Gastroesophageal sphincter (tissue), 4 donors: Measurements from ENCODE around the gene DIP2C. TPM values are rescaled to one million over a fixed set of nuclear protein-coding genes. Genes with fewer than 3 reads are reported as not detected.

Experiments used
- ATAC-seq: fragments of 150-250 bp; one replicate; pipeline ENCODE4 v1.9.1; 2016; ENCODE audit warnings: mild to moderate bottlenecking, moderate library complexity
- H3K27ac ChIP-seq, 4 donors: fragments of 200-600 bp; sonication (generic) in 3 of 4; 1 replicate in 3 of 4; 2 replicates in 1 of 4; pipeline ENCODE4 v1.5.1; 2016 to 2019
- H3K27me3 ChIP-seq: fragments of 200-600 bp; sonication (generic); one replicate; pipeline ENCODE4 v1.5.1; 2019
- H3K36me3 ChIP-seq, 2 donors: fragments of 200-600 bp; sonication (generic); one replicate each; pipeline ENCODE4 v1.5.1; 2019; ENCODE audit warnings: control low read depth in 1 of 2
- H3K4me1 ChIP-seq, 3 donors: fragments of 200-600 bp; sonication (generic); 1 replicate in 2 of 3; 2 replicates in 1 of 3; pipeline ENCODE4 v1.5.1; 2016 to 2019; ENCODE audit warnings: control low read depth in 2 of 3
- H3K4me3 ChIP-seq, 2 donors: fragments of 200-600 bp; sonication (generic); one replicate each; pipeline ENCODE4 v1.5.1; 2019; ENCODE audit warnings: mild to moderate bottlenecking in 1 of 2, moderate library complexity in 1 of 2
- H3K9me3 ChIP-seq, 3 donors: fragments of 200-600 bp; sonication (generic); one replicate each; pipeline ENCODE4 v1.5.1; 2017 to 2019; ENCODE audit warnings: control low read depth in 2 of 3
- EP300 ChIP-seq: sonication (generic); formaldehyde crosslinking; IDR thresholded peaks from one replicate; pipeline ENCODE4 v1.6.1; 2017; ENCODE audit warnings: antibody characterized with exemption, mild to moderate bottlenecking
- POLR2A ChIP-seq, 2 donors: fragments of 450-650 bp; IDR thresholded peaks; one replicate each; pipeline ENCODE4 v1.6.1; 2017; ENCODE audit warnings: antibody characterized with exemption in 2 of 2, mild to moderate bottlenecking in 2 of 2, moderate library complexity in 1 of 2
- POLR2AphosphoS5 ChIP-seq: sonication (generic); formaldehyde crosslinking; IDR thresholded peaks from one replicate; pipeline ENCODE4 v1.6.1; 2017; ENCODE audit warnings: antibody characterized with exemption
- WGBS, 2 donors: methylation state at CpG; one replicate each; pipeline ENCODE4 v1.1.5; 2018; ENCODE audit warnings: low coverage in 1 of 2; 5-methylcytosine and 5-hydroxymethylcytosine counted together
- total RNA-seq, 4 donors: library from RNA; depleted of rRNA; stranded (reverse); fragments of >200 nt; gene quantifications; one replicate each; pipeline ENCODE4 v1.1.0, GENCODE V29; 2016
- TF ChIP-seq, protein P1 (sequence below), 4 experiments: fragments of 200-600 bp in 2 of 4; fragments of 450-650 bp in 2 of 4; sonication (generic) in 1 of 4; IDR thresholded peaks; one replicate each; pipeline ENCODE4 v1.5.1; 2017 to 2019; ENCODE audit warnings: antibody characterized with exemption in 4 of 4, mild to moderate bottlenecking in 2 of 4, moderate library complexity in 2 of 4

Gene DIP2C
- total RNA-seq, 4 donors from 2014 or later, result 40.8 to 73.8 (median 47.7) TPM

DNA sequence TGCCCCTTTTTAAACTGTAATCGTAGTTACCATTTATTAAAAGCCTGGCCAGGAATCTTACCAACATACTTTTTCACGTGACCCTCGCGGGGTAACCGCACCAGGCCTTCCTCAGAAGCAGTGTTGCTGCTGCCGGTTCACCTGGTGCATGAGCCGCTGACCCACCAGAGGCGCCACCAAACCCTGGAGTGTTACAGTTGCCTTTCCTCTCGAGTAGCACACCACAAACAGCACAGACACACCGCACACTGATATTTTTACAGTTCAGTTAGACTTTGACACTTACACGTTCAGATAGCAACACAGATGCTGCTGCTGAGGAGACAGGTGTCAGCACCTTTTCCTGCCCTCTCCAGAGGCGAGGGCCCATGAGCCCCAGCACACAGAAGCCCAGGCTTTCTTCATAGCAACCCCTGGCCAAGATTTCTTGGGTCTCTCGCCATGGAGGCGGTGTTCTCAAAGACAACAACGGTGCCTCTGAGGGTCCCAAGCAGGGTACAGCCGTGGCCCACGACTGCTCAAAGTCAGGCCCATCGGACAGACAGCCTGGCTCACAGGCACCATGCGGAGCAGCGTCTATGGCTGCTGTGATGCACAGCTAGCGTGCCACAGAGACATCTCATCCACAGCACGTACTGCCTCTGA lies 123.1 kb downstream of the DIP2C start:
- peak overlapping the region in 1 of 4 donors; percentile 2 for H3K27ac ChIP-seq
- H3K4me3 ChIP-seq, result no peak overlapping the region
- H3K4me1 ChIP-seq, result peaks cover 0 to 72% (median 3%) of the 10 kb centered on the region in 3 donors
- peaks cover 0 to 12% (median 0%) of the 10 kb centered on the region in 3 donors for H3K9me3 ChIP-seq
- TF ChIP-seq, protein P1, sequence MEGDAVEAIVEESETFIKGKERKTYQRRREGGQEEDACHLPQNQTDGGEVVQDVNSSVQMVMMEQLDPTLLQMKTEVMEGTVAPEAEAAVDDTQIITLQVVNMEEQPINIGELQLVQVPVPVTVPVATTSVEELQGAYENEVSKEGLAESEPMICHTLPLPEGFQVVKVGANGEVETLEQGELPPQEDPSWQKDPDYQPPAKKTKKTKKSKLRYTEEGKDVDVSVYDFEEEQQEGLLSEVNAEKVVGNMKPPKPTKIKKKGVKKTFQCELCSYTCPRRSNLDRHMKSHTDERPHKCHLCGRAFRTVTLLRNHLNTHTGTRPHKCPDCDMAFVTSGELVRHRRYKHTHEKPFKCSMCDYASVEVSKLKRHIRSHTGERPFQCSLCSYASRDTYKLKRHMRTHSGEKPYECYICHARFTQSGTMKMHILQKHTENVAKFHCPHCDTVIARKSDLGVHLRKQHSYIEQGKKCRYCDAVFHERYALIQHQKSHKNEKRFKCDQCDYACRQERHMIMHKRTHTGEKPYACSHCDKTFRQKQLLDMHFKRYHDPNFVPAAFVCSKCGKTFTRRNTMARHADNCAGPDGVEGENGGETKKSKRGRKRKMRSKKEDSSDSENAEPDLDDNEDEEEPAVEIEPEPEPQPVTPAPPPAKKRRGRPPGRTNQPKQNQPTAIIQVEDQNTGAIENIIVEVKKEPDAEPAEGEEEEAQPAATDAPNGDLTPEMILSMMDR (IDR thresholded peaks at IDR 0.05), result no peak
- TF ChIP-seq POLR2AphosphoS5 (no peak), POLR2A (IDR thresholded peaks at IDR 0.05) (no peak), EP300 (no peak)
- H3K27me3 ChIP-seq, result no peaks in the 10 kb centered on the region
- H3K36me3 ChIP-seq, result no peaks in the 10 kb centered on the region
- ATAC-seq, result no peak
- WGBS, 2 donors, result 75 to 95% methylated on average over 8 to 11 of the region's 22 CpGs

DNA sequence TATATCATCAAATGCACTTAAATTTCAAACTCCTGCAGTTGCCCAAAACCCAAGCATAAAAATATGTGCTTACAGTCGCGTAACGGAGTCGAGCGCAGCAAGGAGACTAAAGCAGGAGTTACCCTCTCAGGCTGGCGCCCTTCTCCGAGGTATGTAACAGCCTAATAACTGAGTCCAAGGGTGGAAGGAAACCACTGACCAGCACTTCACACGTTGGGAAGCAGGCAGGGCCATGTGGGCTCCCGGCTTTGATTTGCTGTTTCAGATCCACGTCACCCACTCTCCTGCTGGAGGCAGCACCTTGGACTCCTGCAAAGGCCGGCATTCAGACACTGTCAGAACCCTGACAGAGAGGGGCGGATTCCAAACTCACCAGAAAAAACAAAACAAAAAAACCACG lies 123.8 kb downstream of the DIP2C start:
- TF ChIP-seq POLR2A (IDR thresholded peaks at IDR 0.05), result no peak
- Histone ChIP-seq H3K27ac (no peak overlapping the region), H3K36me3 (no peaks in the 10 kb centered on the region), H3K4me3 (no peak overlapping the region), H3K27me3 (no peaks in the 10 kb centered on the region), H3K9me3 (peaks cover 0 to 12% (median 0%) of the 10 kb centered on the region in 3 donors), H3K4me1 (peaks cover 0 to 72% (median 3%) of the 10 kb centered on the region in 3 donors)
- WGBS, 2 donors, result 51 to 75% methylated on average over 3 to 13 of the region's 13 CpGs
- ATAC-seq, result no peak

DNA sequence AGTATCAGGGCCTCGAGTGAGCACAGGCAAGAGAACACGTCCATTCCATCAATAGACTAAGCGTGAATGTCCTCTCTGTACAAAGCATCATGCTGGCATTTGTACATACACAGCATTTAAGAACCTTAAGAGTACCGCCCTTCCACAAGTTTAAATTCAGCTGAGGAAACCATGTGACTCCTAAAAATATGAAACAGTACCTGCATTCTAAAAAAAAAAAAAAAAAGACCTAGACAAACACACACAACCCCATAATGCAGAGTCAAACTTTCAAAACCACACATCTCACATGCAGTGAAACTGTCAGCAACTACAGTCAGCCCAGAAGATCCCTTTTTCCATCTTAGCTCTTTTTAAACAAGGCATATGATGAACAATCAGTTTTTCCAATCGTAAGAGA lies 124.3 kb downstream of the DIP2C start:
- Histone ChIP-seq H3K4me3 (no peak overlapping the region), H3K4me1 (peaks cover 0 to 70% (median 3%) of the 10 kb centered on the region in 3 donors), H3K36me3 (no peaks in the 10 kb centered on the region), H3K27me3 (no peaks in the 10 kb centered on the region), H3K9me3 (peaks cover 0 to 11% (median 0%) of the 10 kb centered on the region in 3 donors), H3K27ac (no peak overlapping the region)
- 81 to 97% methylated on average over 4 to 5 of the region's 5 CpGs for WGBS, 2 donors
- TF ChIP-seq POLR2AphosphoS5, result no peak
- no peak for TF ChIP-seq EP300
- no peak for TF ChIP-seq POLR2A (IDR thresholded peaks at IDR 0.05)
- TF ChIP-seq, protein P1 (IDR thresholded peaks at IDR 0.05), result no peak
- ATAC-seq, result no peak

DNA sequence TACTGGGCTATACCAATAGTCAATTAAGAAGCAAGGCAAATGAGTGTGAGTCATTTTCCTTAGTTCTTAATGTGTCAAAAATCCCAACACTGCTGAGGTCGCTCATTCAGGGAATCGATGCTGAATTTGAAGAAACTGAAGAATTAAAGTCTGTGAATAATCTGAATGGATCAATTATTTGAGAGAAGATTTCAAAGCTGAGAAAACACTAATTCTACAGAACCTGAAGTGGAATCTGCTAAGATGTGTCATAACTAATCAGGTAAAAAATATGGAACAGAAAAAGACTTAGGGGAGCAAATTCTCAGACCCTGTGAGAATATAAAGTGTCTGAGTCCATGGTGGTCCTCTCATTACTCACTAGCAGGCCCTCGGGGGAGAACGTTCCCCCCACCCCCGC lies 125.6 kb downstream of the DIP2C start:
- no peak for ATAC-seq
- TF ChIP-seq, protein P1 (IDR thresholded peaks at IDR 0.05), result no peak
- no peak for TF ChIP-seq POLR2AphosphoS5
- no peak for TF ChIP-seq EP300
- TF ChIP-seq POLR2A (IDR thresholded peaks at IDR 0.05), result no peak
- Histone ChIP-seq H3K4me1 (peaks cover 0 to 81% (median 3%) of the 10 kb centered on the region in 3 donors), H3K27ac (no peak overlapping the region), H3K36me3 (no peaks in the 10 kb centered on the region), H3K4me3 (no peak overlapping the region), H3K9me3 (peaks cover 0 to 5% (median 0%) of the 10 kb centered on the region in 3 donors), H3K27me3 (no peaks in the 10 kb centered on the region)
- WGBS, 2 donors, result 92 to 96% methylated on average over 5 of the region's 5 CpGs

DNA sequence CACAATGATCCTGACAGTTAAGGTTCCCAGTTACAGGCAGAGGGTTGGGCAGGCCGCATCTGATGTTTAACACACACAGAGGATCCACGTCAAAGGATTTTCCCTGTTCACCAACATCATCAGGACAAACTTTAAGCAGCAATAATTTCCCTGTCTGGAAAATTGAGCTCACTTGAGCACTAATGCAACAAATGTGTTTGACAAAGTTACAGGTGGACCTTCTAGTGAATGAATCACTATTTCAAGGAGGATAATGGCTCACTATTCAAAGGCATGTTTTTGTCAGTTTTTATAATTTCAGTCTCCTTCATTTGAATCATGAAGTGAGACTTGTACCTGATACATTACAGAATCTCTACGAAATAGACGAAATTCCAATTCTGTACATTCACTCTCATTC lies 127.3 kb downstream of the DIP2C start:
- peaks cover 0 to 85% (median 10%) of the 10 kb centered on the region in 3 donors for H3K4me1 ChIP-seq
- H3K36me3 ChIP-seq, result no peaks in the 10 kb centered on the region
- WGBS, 2 donors, result 78% methylated on average over 4 of the region's 4 CpGs
- H3K4me3 ChIP-seq, result no peak overlapping the region
- H3K27ac ChIP-seq, result no peak overlapping the region
- ATAC-seq, result no peak
- TF ChIP-seq, protein P1 (IDR thresholded peaks at IDR 0.05), result no peak
- TF ChIP-seq POLR2A (IDR thresholded peaks at IDR 0.05), result no peak
- TF ChIP-seq EP300, result no peak
- no peak for TF ChIP-seq POLR2AphosphoS5
- H3K27me3 ChIP-seq, result no peaks in the 10 kb centered on the region
- H3K9me3 ChIP-seq, result peaks cover 0 to 5% (median 0%) of the 10 kb centered on the region in 3 donors
